Liver (tissue), 3 donors: Measurements from ENCODE around the gene ZNF326.

Experiments
- GABPA ChIP-seq, 2 donors: IDR thresholded peaks in 1 of 2; conservative IDR thresholded peaks in 1 of 2; 2 replicates each; pipeline ENCODE4 v1.6.1; 2016; ENCODE audit warnings: antibody characterized with exemption in 2 of 2, mild to moderate bottlenecking in 1 of 2, moderate library complexity in 1 of 2
- JUND ChIP-seq, 2 donors: IDR thresholded peaks; 2 replicates each; pipeline ENCODE4 v1.6.1; 2016; ENCODE audit warnings: antibody characterized with exemption in 2 of 2
- RAD21 ChIP-seq, 2 donors: IDR thresholded peaks; 2 replicates each; pipeline ENCODE4 v1.6.1; 2016; ENCODE audit warnings: antibody characterized with exemption in 2 of 2, mild to moderate bottlenecking in 2 of 2
- RXRA ChIP-seq, 2 donors: IDR thresholded peaks; 2 replicates each; pipeline ENCODE4 v1.6.1; 2017 to 2018; ENCODE audit warnings: antibody characterized with exemption in 2 of 2, mild to moderate bottlenecking in 1 of 2
- SP1 ChIP-seq: IDR thresholded peaks from 2 replicates; pipeline ENCODE4 v1.6.1; 2018; ENCODE audit warnings: antibody characterized with exemption, mild to moderate bottlenecking
- TF ChIP-seq, protein P1 (sequence below): fragments of 150-350 bp; IDR thresholded peaks from 2 replicates; pipeline ENCODE4 v1.5.1; 2017; ENCODE audit warnings: improper control_type of control experiment, low read depth, low read length; ENCODE audit not compliant: missing input control
- TF ChIP-seq, protein P2 (sequence below): IDR thresholded peaks from 2 replicates; pipeline ENCODE4 v1.6.1; 2016; ENCODE audit warnings: antibody characterized with exemption
- donor health status: healthy.
- donor health status: healthy.

DNA sequence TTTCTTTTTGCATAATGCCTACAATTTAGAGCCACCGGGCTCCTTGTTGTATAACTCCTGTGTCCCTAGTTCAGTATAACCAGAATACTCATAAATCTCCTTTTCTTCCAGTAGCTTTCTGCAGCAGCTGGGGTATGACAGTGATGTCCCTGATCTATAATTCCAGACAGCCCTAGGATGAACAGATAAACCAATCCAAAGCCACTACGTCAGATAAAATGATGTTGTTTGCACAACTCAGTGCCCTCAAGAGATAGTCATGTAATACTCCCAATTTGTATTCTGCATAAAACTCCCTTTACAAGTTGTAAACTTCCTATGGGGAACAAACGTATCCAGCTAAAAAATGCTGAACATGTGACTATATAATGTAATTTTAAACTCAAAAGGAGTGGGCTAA lies 44.7 kb downstream of the ZNF326 start:
- TF ChIP-seq, protein P1, sequence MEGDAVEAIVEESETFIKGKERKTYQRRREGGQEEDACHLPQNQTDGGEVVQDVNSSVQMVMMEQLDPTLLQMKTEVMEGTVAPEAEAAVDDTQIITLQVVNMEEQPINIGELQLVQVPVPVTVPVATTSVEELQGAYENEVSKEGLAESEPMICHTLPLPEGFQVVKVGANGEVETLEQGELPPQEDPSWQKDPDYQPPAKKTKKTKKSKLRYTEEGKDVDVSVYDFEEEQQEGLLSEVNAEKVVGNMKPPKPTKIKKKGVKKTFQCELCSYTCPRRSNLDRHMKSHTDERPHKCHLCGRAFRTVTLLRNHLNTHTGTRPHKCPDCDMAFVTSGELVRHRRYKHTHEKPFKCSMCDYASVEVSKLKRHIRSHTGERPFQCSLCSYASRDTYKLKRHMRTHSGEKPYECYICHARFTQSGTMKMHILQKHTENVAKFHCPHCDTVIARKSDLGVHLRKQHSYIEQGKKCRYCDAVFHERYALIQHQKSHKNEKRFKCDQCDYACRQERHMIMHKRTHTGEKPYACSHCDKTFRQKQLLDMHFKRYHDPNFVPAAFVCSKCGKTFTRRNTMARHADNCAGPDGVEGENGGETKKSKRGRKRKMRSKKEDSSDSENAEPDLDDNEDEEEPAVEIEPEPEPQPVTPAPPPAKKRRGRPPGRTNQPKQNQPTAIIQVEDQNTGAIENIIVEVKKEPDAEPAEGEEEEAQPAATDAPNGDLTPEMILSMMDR = no peak
- TF ChIP-seq RAD21 (IDR thresholded peaks at IDR 0.05) (no peak), RXRA (IDR thresholded peaks at IDR 0.05) (no peak), SP1 (no peak), GABPA (IDR thresholded peaks at IDR 0.05 in 1 of 2, conservative IDR thresholded peaks at IDR 0.05 in 1 of 2) (no peak), JUND (IDR thresholded peaks at IDR 0.05) (no peak)
- TF ChIP-seq, protein P2, sequence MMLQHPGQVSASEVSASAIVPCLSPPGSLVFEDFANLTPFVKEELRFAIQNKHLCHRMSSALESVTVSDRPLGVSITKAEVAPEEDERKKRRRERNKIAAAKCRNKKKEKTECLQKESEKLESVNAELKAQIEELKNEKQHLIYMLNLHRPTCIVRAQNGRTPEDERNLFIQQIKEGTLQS = no peak
